ENCODE data around the gene TMEM132A.
"Not testable (repeated sequence)": the region's sequence is repeated elsewhere in the genome, so short reads cannot be mapped to it uniquely, and the experiment has no call there.

Gene TMEM132A

GRCh38 chr11:60968223-60968622, 44.0 kb downstream of the TMEM132A start:
- DNase-seq, result no peak

GRCh38 chr11:60970369-60970774, 46.1 kb downstream of the TMEM132A start:
- DNase-seq, result no peak

DNA sequence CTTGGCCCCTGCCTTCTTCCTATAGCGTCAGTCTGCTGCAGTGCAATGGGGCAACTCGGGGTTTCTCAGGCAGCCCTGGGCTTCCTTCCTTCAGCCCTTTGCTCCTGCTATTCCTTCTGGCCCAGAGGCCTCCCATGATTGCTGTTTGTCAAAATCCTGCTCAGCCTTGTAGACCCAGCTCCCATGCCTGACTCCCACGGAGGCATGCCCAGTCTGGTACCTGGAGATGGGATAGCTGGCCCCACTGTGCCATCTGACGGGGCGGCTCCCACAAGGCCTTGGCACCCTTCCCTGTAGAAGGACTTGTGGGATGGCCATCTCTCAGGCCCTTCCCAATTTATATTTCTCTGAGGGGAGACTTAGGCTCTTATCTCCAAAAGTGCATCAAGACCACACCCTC, 46.6 kb downstream of the TMEM132A start:
- no peak for DNase-seq

DNA sequence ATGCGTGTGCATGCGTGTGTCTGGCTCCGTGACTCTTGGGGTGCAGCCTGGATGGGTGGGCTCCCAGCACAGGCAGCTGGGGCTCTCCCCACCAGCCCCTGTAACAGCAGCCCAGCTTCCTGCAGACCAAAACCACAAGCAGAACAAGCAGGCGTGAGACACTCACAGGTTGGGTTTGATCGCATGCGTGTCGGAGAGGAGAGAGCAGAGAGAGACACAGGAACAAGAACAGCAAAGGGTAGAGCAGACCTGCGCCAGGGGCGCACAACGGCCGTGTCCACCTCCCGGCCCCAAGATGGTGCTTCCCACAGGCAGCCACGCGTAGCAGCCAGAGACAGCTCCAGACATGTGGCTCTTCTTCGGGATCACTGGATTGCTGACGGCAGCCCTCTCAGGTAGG, 47.3 kb downstream of the TMEM132A start, which contains the start of gene CD6:
TSS of gene CD6 (plus strand) at position 161 of the 400 bp plus-strand sequence. CDS start at position 347, 186 bp downstream.
- no peak for DNase-seq

- no peak for DNase-seq
Measured at GRCh38 chr11:60972182-60973030, 48.1 kb downstream of the TMEM132A start.

GRCh38 chr11:60973699-60974098, 49.4 kb downstream of the TMEM132A start:
- no peak for DNase-seq

GRCh38 chr11:60974316-60974715, 50.1 kb downstream of the TMEM132A start:
- not testable (repeated sequence) for DNase-seq

GRCh38 chr11:60974726-60975125, 50.5 kb downstream of the TMEM132A start:
- no peak for DNase-seq

- no peak for DNase-seq
Measured at GRCh38 chr11:60977224-60977623, 53.0 kb downstream of the TMEM132A start.

DNA sequence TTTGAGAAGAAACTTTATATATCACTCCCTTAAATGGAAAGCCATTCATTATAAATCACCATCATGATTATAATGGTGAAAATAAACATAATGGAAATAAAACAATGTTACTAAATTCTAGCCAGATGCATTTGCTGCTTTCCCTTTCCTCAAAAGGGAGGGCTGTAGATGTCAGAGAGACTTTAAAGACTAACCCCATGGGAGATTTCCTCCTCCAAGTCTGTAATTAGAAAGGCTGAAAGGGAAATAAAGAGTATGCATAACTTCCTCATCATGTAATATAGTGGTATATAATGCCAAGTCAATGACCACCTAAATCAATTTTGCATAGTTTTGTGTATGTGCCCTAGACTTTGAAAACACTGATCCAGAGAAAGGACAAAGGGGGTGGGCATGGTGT, 53.6 kb downstream of the TMEM132A start:
- DNase-seq, result no peak

DNA sequence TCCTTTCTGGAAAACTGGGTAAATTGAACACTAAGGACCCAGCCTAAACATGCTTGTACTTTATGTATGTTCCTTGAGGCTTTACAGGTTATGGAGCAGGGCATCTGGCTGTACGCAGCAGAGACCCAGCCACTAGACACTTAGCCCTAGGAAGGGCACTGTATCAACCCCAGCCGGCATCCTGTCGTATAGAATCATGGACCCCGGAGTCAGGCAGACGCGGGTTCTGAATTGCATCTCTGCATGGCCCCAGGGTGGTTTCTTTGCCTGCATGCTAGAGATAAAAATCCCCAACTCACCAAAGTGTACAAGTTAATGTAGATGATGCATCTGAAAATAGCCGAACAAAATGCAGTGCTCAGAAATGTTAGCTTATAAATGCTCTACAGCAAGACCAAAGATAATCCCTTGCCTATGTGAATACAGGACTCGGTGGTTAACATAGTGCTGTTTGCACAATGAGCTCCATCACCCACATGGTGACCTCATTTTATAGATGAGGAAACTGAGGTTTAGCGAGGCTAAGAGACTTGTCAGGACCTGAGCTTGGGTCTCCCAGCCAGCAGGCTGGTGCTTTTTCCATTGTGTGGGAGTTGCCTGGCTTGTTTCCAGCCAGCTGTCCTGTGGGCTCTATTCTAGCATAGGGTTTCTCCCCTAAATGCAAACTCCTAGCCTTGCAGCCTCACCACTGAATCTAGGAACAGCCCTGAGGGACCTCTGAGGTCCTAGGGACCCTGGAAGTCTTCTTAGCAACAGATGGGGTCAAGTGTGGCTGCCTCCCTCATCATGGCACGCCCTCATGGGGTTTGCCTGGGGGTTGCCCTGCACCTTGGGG, 54.5 kb downstream of the TMEM132A start:
- DNase-seq, result peak; percentile 70

DNA sequence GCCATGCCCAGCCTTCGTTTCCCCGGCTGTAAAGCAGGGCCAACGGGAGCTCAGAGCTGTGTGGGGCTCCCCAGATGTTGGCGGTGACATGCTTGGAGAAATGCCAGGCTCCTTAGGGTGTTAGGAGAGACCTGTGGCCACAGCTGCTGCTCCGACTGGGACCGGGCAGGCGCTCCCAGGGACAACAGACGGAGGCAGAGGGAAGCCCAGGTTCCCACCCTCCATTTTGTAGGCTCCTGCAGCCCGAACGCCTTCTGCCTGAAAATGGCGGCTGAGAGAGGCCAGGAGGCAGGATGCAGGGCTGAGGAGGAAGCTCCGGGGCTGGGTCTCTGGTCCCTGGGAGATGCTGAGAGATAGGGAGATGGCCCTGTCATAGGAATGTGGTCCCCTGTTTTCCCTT, 57.3 kb downstream of the TMEM132A start:
- no peak for DNase-seq

DNA sequence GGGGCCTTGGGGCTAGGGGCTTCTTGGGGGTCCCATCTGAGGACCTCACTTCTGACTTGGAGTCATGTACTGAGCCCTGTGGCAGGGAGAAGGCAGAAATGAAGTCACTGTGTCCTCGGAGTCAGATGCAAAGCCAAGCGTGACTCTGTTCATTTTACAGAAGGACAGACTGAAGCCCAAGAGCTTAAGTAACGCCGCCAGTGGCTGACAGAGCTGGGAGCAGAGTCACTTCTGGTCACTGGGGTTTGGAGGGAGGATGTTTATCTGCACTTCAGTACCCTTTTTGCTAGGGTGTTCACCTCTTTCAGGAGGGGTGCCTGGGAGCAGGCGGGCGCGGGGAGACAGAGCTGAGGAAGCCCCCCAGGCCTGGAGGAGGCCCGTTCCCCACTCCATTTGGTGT, 57.9 kb downstream of the TMEM132A start:
- DNase-seq, result no peak

DNA sequence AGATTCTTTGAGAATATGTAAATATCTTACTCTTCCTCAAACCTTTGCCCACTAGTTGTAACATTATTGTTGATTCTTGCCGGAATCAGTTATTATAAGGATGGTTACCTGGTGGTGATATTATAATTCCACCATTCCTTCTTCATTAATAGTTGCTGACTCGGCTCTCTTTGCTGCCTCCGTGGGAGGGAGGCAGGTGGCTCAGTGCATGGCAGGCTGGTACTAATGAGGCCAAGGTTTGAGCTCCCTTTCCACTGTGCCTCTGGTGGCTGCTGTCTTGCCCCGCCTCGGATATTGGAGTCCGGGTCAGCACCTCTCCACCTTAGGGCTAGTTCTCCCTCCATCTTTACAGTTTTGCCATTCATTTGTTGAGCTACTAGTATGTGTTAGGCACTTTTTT, 59.9 kb downstream of the TMEM132A start:
- DNase-seq, result no peak

GRCh38 chr11:60984636-60985035, 60.4 kb downstream of the TMEM132A start:
- no peak for DNase-seq

DNA sequence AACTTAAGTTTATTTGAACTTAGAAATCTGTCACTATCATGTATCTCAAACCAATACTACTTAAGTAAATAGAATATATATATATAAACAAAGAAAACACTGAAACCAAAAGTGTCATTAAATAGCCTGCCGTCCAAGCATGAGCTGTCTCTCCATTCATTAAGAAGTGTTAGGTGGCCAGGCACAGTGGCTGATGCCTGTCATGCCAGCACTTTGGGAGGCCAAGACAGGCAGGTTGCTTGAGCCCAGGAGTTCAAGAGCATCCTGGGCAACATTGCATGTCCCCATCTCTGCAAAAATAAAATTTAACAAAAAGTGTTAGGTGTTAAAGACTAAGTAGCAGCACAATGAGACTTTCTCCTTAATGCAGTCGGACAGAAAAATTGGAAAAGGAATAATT, 61.2 kb downstream of the TMEM132A start:
- DNase-seq, result no peak

GRCh38 chr11:60985991-60986915, 62.0 kb downstream of the TMEM132A start:
- DNase-seq, result no peak
